Smooth muscle cell of the brain vasculature (primary cell): Measurements from ENCODE around the gene TNFAIP2.

ENCODE experiments used
- DNase-seq: peaks from one replicate; pipeline ENCODE4 v3.0.0-alpha.2; 2012; ENCODE audit warnings: low read depth, low spot score

The TNFAIP2 gene

GRCh38 chr14:103122947-103123633 is at the start of gene TNFAIP2:
Gene TNFAIP2 (plus strand): TSS chr14:103123461. CDS start chr14:103126458, 2,997 bp downstream.
- no peak for DNase-seq

GRCh38 chr14:103073876-103074728 is 49.2 kb upstream of the TNFAIP2 start:
- no peak for DNase-seq

- DNase-seq = no peak
Observed at GRCh38 chr14:103074729-103075367, 48.4 kb upstream of the TNFAIP2 start.

- peak; percentile 59 for DNase-seq
Observed at GRCh38 chr14:103078420-103078749, 44.9 kb upstream of the TNFAIP2 start.

- no peak for DNase-seq
Observed at GRCh38 chr14:103078860-103079587, 44.2 kb upstream of the TNFAIP2 start.

GRCh38 chr14:103081951-103082350 is 41.3 kb upstream of the TNFAIP2 start:
- DNase-seq = no peak

- DNase-seq = no peak
Observed at GRCh38 chr14:103084021-103084919, 39.0 kb upstream of the TNFAIP2 start, which contains the start of gene LBHD2. Gene LBHD2 (plus strand): TSS chr14:103084210. CDS start chr14:103086013, 1,803 bp downstream.

- DNase-seq = no peak
Observed at GRCh38 chr14:103085106-103086091, 37.9 kb upstream of the TNFAIP2 start.

- DNase-seq = no peak
Observed at GRCh38 chr14:103086771-103087342, 36.4 kb upstream of the TNFAIP2 start.

- DNase-seq = no peak
Observed at GRCh38 chr14:103087343-103087835, 35.9 kb upstream of the TNFAIP2 start.

- no peak for DNase-seq
Observed at GRCh38 chr14:103088921-103089320, 34.3 kb upstream of the TNFAIP2 start.

- DNase-seq = no peak
Observed at GRCh38 chr14:103089386-103090335, 33.6 kb upstream of the TNFAIP2 start.

- no peak for DNase-seq
Observed at GRCh38 chr14:103090481-103091020, 32.7 kb upstream of the TNFAIP2 start.

GRCh38 chr14:103091041-103091882 is 32.0 kb upstream of the TNFAIP2 start:
- DNase-seq = no peak

- DNase-seq = no peak
Observed at GRCh38 chr14:103091883-103092222, 31.4 kb upstream of the TNFAIP2 start.

- no peak for DNase-seq
Observed at GRCh38 chr14:103093856-103094405, 29.3 kb upstream of the TNFAIP2 start.
